NCI-H345 treated with DMSO at 0.1 percent for 48 hours (cell line): Measurements from ENCODE around the gene TTC29.
"Not testable (repeated sequence)": the region's sequence is repeated elsewhere in the genome, so short reads cannot be mapped to it uniquely, and the experiment has no call there.

Experiments used
- DNase-seq: peaks from one replicate; lab custom pipeline; 2025; ENCODE audit not compliant: unreplicated experiment; lab: John Stamatoyannopoulos, UW

The TTC29 gene

DNA sequence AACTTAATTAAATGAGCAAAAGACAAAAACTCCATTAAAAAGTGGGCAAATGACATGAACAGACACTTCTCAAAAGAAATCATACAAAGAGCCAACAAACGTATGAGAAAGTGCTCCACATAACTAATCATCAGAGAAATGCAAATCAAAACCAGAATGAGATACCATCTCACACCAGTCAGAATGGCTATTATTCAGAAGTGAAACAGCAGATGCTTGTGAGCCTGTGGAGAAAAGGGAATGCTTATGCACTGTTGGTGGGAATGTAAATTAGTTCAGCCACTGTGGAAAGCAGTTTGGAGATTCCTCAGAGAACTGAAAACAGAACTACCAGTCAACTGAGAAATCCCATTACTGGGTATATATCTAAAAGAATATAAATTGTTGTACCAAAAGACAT lies 222.1 kb downstream of the TTC29 start:
- not testable (repeated sequence) for DNase-seq

DNA sequence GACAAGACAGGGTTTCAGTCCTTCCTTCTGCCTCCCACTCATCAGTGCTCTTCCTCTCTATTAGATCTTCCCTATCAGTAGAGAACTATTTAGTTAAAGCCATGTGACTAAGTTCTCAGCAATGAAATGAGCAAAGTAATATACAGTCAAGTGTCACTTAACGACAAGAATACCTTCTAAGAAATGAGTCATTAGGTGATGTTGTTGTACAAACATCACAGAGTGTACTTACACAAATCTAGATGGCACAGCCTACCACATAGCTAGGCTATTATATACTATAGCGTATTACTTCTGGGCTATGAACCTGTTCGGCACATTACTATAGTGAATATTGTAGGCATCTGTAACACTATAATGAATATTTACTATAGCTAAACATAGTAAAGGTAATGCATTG lies 235.7 kb downstream of the TTC29 start:
- DNase-seq = no peak

GRCh38 chr4:146699910-146700309 lies 245.8 kb downstream of the TTC29 start:
- no peak for DNase-seq

DNA sequence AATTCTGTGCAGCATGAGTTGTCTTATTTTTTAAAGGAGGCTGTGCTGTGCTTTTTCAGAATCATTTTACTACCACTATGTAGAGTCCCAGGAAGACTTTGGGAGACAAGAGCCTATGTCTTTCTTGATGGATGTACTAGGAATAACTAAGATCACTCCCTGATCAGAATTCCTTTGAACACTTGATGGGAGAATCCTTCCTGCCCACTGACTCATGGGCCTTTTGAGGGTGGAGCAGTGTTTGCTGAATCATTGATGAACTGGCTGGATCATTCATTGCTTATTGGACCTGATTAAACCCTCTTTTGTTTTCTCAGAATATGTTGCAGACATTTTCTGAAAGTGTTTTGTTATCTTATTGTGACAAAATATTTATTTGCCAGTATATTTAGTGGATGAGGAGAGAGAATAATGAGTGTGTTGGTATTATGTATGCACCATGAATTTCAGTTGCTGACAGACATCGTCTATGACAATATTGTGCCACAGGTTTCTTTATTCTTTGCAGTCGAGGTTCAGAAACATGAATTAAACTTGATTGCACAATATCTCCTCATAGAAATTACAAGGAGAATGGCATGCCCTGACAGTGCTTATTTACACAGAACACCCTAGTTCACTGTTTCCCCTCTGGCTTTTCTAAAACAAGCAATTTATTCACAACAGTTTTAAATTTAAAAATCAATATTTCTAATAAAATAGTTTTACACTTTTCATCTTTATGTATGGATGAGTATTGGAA lies 270.7 kb downstream of the TTC29 start:
- no peak for DNase-seq

DNA sequence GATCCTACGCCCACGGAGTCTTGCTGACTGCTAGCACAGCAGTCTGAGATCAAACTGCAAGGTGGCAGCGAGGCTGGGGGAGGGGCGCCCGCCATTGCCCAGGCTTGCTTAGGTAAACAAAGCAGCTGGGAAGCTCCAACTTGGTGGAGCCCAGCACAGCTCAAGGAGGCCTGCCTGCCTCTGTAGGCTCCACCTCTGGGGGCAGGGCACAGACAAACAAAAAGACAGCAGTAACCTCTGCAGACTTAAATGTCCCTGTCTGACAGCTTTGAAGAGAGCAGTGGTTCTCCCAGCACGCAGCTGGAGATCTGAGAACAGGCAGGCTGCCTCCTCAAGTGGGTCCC lies 281.7 kb downstream of the TTC29 start:
- not testable (repeated sequence) for DNase-seq

- DNase-seq = no peak
These were observed 284.3 kb downstream of the TTC29 start for GRCh38 chr4:146661367-146661766.
